HG02623 (cell line): ENCODE measurements around the gene CCBE1.

ENCODE experiments used
- ATAC-seq: cut with Tn5 transposase; IDR thresholded peaks from one replicate; pipeline ENCODE4 v1.9.1; 2021; ENCODE audit warnings: moderate library complexity; ENCODE audit not compliant: unreplicated experiment

CCBE1 gene

GRCh38 chr18:59623456-59624368, 73.5 kb downstream of the CCBE1 start:
- no peak for ATAC-seq

- ATAC-seq = no peak
Measured at GRCh38 chr18:59621027-59621426, 76.2 kb downstream of the CCBE1 start.

GRCh38 chr18:59620381-59620780, 76.8 kb downstream of the CCBE1 start:
- ATAC-seq = no peak

GRCh38 chr18:59619816-59620215, 77.4 kb downstream of the CCBE1 start:
- no peak for ATAC-seq

GRCh38 chr18:59617468-59617932, 79.7 kb downstream of the CCBE1 start:
- no peak for ATAC-seq

- no peak for ATAC-seq
Measured at GRCh38 chr18:59616501-59616900, 80.7 kb downstream of the CCBE1 start.

- no peak for ATAC-seq
Measured at GRCh38 chr18:59613903-59614302, 83.3 kb downstream of the CCBE1 start.

GRCh38 chr18:59612381-59612780, 84.8 kb downstream of the CCBE1 start:
- ATAC-seq = no peak

- ATAC-seq = no peak
Measured at GRCh38 chr18:59610546-59611140, 86.6 kb downstream of the CCBE1 start.

GRCh38 chr18:59609654-59610053, 87.6 kb downstream of the CCBE1 start:
- no peak for ATAC-seq

- no peak for ATAC-seq
Measured at GRCh38 chr18:59607471-59607870, 89.8 kb downstream of the CCBE1 start.

- ATAC-seq = no peak
Measured at GRCh38 chr18:59607078-59607379, 90.2 kb downstream of the CCBE1 start.

GRCh38 chr18:59606193-59607077, 90.8 kb downstream of the CCBE1 start:
- ATAC-seq = no peak

- ATAC-seq = no peak
Measured at GRCh38 chr18:59605633-59606192, 91.5 kb downstream of the CCBE1 start.

GRCh38 chr18:59604877-59605276, 92.3 kb downstream of the CCBE1 start:
- no peak for ATAC-seq

- no peak for ATAC-seq
Measured at GRCh38 chr18:59597049-59597448, 100.2 kb downstream of the CCBE1 start.

- ATAC-seq = no peak
Measured at GRCh38 chr18:59593291-59593717, 103.9 kb downstream of the CCBE1 start.

GRCh38 chr18:59592624-59593023, 104.6 kb downstream of the CCBE1 start:
- no peak for ATAC-seq

GRCh38 chr18:59582395-59582794, 114.8 kb downstream of the CCBE1 start:
- ATAC-seq = no peak

- ATAC-seq = no peak
Measured at GRCh38 chr18:59579509-59579908, 117.7 kb downstream of the CCBE1 start.

GRCh38 chr18:59577386-59577655, 119.9 kb downstream of the CCBE1 start:
- ATAC-seq = no peak
